Vagina (tissue), 2 donors: ENCODE results near the gene MAN2A2. TPM values are rescaled to one million over a fixed set of nuclear protein-coding genes. Genes with fewer than 3 reads are reported as not detected.
A peak's percentile ranks its signal among the peaks of the same experiment; 100 is the strongest.

ENCODE experiments used
- DNase-seq, 2 donors: peaks; one replicate each; pipeline ENCODE4 v3.0.0-alpha.2; 2017; ENCODE audit errors: extremely low spot score in 2 of 2
- H3K27ac ChIP-seq: fragments of 200-600 bp; sonication (generic); one replicate; pipeline ENCODE4 v1.5.1; 2019
- H3K27me3 ChIP-seq: fragments of 200-600 bp; sonication (generic); one replicate; pipeline ENCODE4 v1.5.1; 2019
- H3K36me3 ChIP-seq, 2 donors: fragments of 200-600 bp; sonication (generic); one replicate each; pipeline ENCODE4 v1.5.1; 2017 to 2019
- H3K4me1 ChIP-seq: fragments of 200-600 bp; sonication (generic); one replicate; pipeline ENCODE4 v1.5.1; 2019
- H3K4me3 ChIP-seq, 2 donors: fragments of 200-600 bp; sonication (generic); 1 replicate in 1 of 2; 2 replicates in 1 of 2; pipeline ENCODE4 v1.5.1; 2016 to 2019
- H3K9me3 ChIP-seq: fragments of 200-600 bp; sonication (generic); one replicate; pipeline ENCODE4 v1.5.1; 2019
- CTCF ChIP-seq, 3 experiments: fragments of 450-650 bp in 2 of 3; fragments of 200-600 bp in 1 of 3; sonication (generic) in 1 of 3; IDR thresholded peaks; one replicate each; pipeline ENCODE4 v1.5.1; 2017 to 2019; ENCODE audit warnings: antibody characterized with exemption in 3 of 3, mild to moderate bottlenecking in 2 of 3, moderate library complexity in 2 of 3
- POLR2A ChIP-seq, 2 donors: fragments of 450-650 bp; IDR thresholded peaks; one replicate each; pipeline ENCODE4 v1.6.1; 2017; ENCODE audit warnings: antibody characterized with exemption in 2 of 2, mild to moderate bottlenecking in 2 of 2, moderate library complexity in 2 of 2
- POLR2AphosphoS5 ChIP-seq, 2 donors: sonication (generic); formaldehyde crosslinking; IDR thresholded peaks; one replicate each; pipeline ENCODE4 v1.9.0; 2017; ENCODE audit warnings: antibody characterized with exemption in 2 of 2, mild to moderate bottlenecking in 2 of 2, low read depth in 1 of 2; ENCODE audit not compliant: insufficient read depth in 1 of 2
- intact Hi-C: fragments of 100-400 bp; cut with DNase I; formaldehyde crosslinking; loops from one replicate; pipeline ENCODE4 v1.15.1; 2023
- total RNA-seq: library from RNA; depleted of rRNA; stranded (reverse); fragments of >200 nt; gene quantifications from one replicate; pipeline ENCODE4 v1.2.3, GENCODE V29; 2016

The MAN2A2 gene
- total RNA-seq, 1 donor from 2014 or later: 46.7 TPM

- intact Hi-C loops: no loop called here
- Histone ChIP-seq H3K4me1 (no peaks in the 10 kb centered on the region), H3K4me3 (no peak overlapping the region), H3K27me3 (no peaks in the 10 kb centered on the region), H3K9me3 (no peaks in the 10 kb centered on the region), H3K27ac (no peak overlapping the region), H3K36me3 (no peaks in the 10 kb centered on the region)
- TF ChIP-seq POLR2AphosphoS5 (IDR thresholded peaks at IDR 0.05; ENCODE audit: insufficient read depth in 1 of 2, low read depth in 1 of 2) (no peak), POLR2A (IDR thresholded peaks at IDR 0.05) (no peak), CTCF (IDR thresholded peaks at IDR 0.05) (no peak)
- no peak for DNase-seq
These were observed 42.7 kb upstream of the MAN2A2 start for GRCh38 chr15:90860450-90860849.

- Histone ChIP-seq H3K4me3 (no peak overlapping the region), H3K36me3 (no peaks in the 10 kb centered on the region), H3K27ac (no peak overlapping the region), H3K9me3 (no peaks in the 10 kb centered on the region), H3K27me3 (no peaks in the 10 kb centered on the region), H3K4me1 (no peaks in the 10 kb centered on the region)
- no peak for TF ChIP-seq POLR2A (IDR thresholded peaks at IDR 0.05)
- peak in 1 of 2 donors; percentile 39 for TF ChIP-seq POLR2AphosphoS5 (IDR thresholded peaks at IDR 0.05; ENCODE audit: insufficient read depth in 1 of 2, low read depth in 1 of 2)
- DNase-seq: no peak
- intact Hi-C loops: no loop called here
These were observed 42.0 kb upstream of the MAN2A2 start for GRCh38 chr15:90860942-90861675.

- H3K36me3 ChIP-seq: no peaks in the 10 kb centered on the region
- no peak overlapping the region for H3K4me3 ChIP-seq
- no peak for DNase-seq
- no peaks in the 10 kb centered on the region for H3K9me3 ChIP-seq
- no peaks in the 10 kb centered on the region for H3K27me3 ChIP-seq
- H3K27ac ChIP-seq: no peak overlapping the region
- no peaks in the 10 kb centered on the region for H3K4me1 ChIP-seq
- intact Hi-C loops: no loop called here
- no peak for TF ChIP-seq POLR2A (IDR thresholded peaks at IDR 0.05)
- no peak for TF ChIP-seq CTCF (IDR thresholded peaks at IDR 0.05)
- TF ChIP-seq POLR2AphosphoS5 (IDR thresholded peaks at IDR 0.05; ENCODE audit: insufficient read depth in 1 of 2, low read depth in 1 of 2): no peak
These were observed 40.6 kb upstream of the MAN2A2 start for GRCh38 chr15:90862487-90862886.

GRCh38 chr15:90862964-90863778, 39.9 kb upstream of the MAN2A2 start:
- DNase-seq: no peak
- no peaks in the 10 kb centered on the region for H3K27me3 ChIP-seq
- H3K4me1 ChIP-seq: peaks cover 5% of the 10 kb centered on the region

More at GRCh38 chr15:90862964-90863778, 39.9 kb upstream of the MAN2A2 start:
- intact Hi-C loops: no loop called here
- Histone ChIP-seq H3K4me3 (no peak overlapping the region), H3K36me3 (no peaks in the 10 kb centered on the region), H3K27ac (no peak overlapping the region), H3K9me3 (no peaks in the 10 kb centered on the region)
- no peak for TF ChIP-seq CTCF (IDR thresholded peaks at IDR 0.05)
- no peak for TF ChIP-seq POLR2AphosphoS5 (IDR thresholded peaks at IDR 0.05; ENCODE audit: insufficient read depth in 1 of 2, low read depth in 1 of 2)
- TF ChIP-seq POLR2A (IDR thresholded peaks at IDR 0.05): no peak
